ENCODE data around the gene KIF13A.
"Not testable (repeated sequence)": the region's sequence is repeated elsewhere in the genome, so short reads cannot be mapped to it uniquely, and the experiment has no call there.

Gene KIF13A

GRCh38 chr6:17754254-17754653 lies 233.2 kb downstream of the KIF13A start:
- no peak for DNase-seq

DNA sequence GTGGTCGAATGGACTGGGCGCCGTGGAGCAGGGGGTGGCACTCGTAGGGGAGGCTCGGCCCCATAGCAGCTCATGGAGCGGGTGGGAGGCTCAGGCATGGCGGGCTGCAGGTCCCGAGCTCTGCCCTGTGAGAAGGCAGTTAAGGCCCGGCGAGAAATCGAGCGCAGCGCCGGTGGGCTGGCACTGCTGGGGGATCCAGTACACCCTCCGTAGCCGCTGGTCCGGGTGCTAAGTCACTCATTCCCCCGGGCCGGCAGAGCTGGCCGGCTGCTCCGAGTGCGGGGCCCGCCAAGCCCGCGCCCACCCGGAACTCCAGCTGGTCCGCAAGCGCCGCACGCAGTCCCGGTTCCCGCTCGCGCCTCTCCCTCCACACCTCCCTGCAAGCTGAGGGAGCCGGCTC lies 242.1 kb downstream of the KIF13A start:
- DNase-seq = not testable (repeated sequence)

- not testable (repeated sequence) for DNase-seq
Observed at GRCh38 chr6:17744757-17745308, 242.6 kb downstream of the KIF13A start.

GRCh38 chr6:17744019-17744756 lies 243.2 kb downstream of the KIF13A start:
- DNase-seq = no peak

DNA sequence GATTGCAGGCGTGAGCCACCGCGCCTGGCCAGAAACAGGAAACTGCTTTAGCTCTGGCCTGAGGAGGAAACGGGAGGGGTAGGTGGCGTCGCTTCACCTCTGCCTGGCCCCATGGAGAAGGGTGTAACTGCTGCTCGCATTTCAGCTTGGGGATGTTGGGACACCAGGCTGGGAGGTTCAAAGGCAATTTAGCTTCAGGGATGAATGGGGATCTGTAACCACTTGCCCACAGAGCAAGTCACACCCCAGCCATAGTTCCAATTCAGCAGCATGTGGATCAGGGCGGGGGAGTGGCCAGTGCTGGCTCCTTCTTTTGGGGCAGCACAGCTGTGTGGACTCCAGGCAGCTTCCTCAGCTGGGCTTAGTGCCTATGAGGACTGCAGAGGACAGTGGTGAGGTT lies 245.9 kb downstream of the KIF13A start:
- DNase-seq = no peak

DNA sequence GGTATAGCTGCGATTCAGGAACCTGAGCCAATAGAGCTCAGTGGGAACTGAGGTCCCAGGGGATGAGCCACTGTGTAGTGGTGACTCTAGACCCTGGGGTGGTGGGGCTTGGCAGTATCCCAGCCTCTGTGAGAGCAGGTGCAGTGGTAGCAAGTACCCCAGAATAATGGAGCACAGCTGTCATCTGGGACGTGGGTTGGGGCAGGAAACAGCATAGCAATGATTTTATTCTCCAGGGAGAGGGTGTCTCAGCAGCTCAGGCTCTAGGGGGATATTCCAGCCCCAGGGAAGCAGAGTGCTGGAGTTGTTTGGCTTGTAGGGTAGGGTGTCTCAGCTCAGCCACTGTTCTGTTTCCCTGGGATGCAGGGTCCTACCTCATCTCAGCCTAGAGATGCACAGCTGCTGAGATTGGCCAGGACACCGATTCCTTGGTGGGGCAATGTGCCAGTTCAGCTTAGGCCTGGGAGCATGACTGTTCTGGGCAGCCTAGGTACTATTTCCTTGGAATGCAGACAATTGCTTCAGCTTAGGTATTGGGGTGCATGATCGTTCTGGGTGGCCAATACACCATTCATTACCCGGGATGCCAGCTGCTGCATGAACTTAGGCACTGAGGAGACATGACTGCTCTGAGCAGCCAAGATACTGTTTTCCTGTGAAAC lies 246.7 kb downstream of the KIF13A start:
- DNase-seq = no peak

DNA sequence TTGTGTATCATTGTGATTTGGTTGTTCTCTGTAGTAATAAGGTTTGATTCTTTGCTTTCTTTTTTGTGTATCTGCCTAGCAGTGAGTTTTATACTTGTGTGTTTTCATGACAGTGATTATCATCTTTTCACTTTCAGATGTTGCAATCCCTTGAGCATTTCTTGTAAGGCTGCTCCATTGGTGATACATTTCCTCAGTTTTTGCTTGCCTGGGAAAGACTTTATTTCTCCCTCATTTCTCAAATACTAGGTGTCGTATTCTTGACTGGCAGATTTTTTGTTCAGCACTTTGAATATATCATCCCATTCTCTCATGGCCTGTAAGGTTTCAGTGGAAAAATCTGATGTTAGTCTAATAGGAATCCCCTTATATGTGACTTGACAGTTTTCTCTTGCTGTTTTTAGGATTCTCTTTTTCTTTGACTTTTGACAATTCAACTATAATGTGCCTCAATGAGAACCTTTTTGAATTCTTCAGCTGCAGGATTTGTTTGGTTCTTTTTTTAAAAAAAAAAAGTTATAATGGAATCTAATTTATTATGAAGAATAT lies 249.7 kb downstream of the KIF13A start:
- DNase-seq = no peak

- not testable (repeated sequence) for DNase-seq
Observed at GRCh38 chr6:17735311-17735710, 252.1 kb downstream of the KIF13A start.

DNA sequence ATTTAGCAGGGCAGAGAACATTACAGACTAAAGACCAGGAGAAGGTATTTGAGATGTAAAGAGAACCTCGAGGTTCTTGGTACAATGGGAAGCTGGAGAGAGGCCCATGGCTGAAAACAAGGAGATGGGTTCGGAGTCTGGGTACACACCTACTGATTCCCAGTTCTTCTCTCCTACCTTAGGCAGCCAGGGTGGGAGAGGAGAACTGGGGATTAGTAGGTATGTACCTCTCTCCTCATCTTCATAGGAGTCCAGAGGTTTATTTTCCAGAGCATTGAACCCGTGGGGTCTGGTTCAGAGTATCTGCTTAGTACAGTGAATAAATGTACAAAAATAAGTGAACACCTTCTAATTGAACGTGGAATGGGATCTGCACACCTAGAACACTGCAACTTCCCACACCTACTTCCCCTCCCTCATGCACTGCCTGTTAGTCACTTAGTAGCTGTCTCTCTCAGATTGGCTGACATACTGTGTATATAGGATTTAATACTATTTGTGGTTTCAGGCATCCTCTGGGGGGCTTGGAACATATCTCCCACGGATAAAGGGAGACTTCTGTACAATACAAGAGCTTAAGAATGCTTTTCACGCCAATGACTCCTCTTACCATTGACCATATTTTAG lies 257.2 kb downstream of the KIF13A start:
- DNase-seq = no peak

GRCh38 chr6:17729223-17730077 lies 258.0 kb downstream of the KIF13A start:
- no peak for DNase-seq

DNA sequence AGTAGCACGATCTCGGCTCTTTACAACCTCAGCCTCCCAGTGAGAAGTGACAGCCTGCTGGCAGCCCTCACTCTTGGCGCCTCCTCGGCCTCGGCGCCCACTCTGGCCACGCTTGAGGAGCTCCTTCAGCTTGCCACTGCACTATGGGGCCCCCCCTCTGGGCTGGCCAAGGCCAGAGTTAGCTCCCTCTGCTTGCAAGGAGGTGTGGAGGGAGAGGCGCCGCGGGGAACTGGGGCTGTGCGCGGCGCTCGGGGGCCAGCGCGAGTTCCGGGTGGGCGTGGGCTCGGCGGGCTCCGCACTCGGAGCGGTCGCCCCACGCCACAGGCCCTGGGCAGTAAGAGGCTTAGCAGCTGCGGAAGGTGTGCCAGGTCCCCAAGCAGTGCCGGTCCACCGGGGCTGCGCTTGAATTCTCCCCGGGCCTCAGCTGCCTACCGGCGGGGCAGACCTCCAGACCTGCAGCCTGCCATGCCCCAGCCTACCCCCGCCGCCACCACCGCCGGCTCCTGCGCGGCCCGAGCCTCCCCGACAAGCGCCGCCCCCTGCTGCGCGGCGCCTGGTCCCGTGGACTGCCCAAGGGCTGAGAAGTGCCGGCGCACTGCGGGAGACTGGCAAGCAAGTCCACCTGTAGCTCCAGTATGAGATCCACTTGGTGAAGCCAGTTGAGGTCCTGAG lies 258.7 kb downstream of the KIF13A start:
- no peak for DNase-seq

DNA sequence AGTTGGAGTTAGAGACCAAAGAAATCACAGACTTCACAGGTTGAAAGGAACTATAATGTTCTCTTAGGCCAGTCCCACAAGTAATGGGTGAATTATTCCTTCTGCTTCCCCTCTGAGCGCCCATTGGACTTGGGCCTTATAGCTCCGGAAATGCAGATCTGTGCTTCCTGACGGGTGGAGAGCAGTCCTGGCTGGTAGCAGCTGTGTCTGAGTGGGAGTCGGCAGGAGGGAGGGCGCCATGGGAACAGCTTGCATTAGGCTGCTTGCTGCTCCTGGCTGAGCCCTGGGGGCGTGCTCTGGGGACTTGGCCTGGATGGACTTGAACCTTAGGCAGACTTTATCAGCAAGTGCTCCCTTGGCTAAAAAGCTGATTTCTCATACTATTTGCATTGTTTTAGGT lies 262.4 kb downstream of the KIF13A start:
- DNase-seq = peak; percentile 21

- DNase-seq = no peak
Observed at GRCh38 chr6:17724341-17724740, 263.1 kb downstream of the KIF13A start.

GRCh38 chr6:17721671-17722070 lies 265.8 kb downstream of the KIF13A start:
- DNase-seq = no peak

GRCh38 chr6:17719323-17720041 lies 268.0 kb downstream of the KIF13A start:
- peak; percentile 60 for DNase-seq

DNA sequence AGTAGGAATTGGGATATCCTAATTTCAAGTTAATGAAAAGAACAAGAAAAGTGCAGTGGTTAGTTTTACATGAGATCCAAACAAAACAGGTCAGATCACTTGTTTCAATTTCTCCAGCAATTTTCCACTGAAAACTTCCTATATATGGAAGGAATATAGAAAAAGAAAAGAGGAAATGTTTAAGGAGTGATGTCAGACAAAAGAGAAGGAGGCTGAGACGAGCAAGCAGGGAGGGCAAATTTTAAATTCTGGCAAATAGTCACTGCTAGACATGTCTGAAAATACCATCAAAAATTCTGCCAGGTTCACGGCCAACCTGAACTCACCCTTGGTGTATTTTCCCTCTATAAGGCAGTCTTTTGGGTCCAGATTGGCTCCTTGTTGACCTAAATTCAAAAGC lies 271.2 kb downstream of the KIF13A start:
- no peak for DNase-seq

DNA sequence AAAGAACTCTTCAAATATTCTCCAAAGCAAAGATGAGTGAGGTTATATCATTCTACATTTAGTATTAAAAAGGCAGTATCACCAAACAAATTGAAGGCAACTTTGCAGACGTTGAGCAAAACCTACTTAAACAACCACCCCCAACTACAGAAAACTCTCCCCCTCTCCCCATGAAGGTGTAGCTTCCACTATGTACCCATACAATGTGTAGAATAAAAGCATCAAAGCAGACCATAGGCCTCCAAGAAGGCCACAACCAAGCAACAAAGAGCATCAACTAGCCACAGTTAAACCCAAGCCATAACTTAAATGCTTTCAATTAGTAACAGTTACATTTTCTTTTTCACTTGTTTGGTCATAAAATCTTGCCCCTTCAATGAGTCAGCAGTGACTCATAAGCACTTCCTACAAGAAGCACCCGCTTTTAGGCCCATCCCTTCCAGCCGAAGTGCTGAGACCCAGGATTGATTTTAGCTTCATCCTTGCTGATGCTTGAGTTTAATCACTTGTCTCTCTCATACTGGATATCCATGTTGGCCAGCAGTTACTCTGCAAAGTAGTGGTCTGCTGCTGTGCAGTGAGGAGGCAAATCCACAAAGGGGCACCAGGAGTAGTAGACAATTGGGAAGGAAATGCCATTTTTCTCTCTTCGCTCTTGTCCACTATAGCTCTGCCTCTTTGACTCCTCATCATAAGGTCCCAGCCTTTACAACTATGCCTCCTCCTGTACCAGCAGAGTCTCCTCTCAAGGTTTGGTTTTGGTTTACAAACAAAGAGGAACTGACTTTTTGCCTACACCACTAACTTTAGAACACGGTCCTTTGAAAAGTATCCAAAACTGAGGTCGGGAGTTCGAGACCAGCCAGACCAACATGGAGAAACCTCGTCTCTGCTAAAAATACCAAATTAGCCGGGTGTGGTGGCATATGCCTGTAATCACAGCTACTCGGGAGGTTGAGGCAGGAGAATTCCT lies 272.3 kb downstream of the KIF13A start:
- DNase-seq = peak; percentile 17

GRCh38 chr6:17714177-17714576 lies 273.3 kb downstream of the KIF13A start:
- peak; percentile 9 for DNase-seq

DNA sequence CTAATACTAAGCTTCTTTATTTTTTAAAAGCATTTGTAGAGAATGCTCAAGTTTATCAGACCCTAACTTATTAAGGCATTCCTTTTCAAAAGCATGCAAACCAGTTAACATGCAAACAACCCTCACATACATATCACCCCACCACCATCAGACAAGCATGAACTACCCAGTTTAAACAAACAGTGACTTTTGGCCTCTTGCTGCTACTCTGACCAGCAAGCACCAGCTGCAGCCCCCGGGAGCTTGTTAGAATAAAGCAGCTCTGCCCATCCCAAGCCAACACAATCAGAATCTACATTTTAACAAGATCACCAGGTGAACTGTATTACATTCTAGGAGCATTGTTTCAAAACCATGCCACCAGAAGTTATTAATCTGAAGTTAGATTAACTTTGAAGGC lies 274.9 kb downstream of the KIF13A start:
- DNase-seq = no peak

- peak; percentile 50 for DNase-seq
Observed at GRCh38 chr6:17710331-17710730, 277.1 kb downstream of the KIF13A start.
